ENCODE measurements around the gene U2SURP. TPM values are rescaled to one million over a fixed set of nuclear protein-coding genes. Genes with fewer than 3 reads are reported as not detected.

U2SURP gene
- total RNA-seq, 4 donors from 2014 or later, result 36.7 to 180 (median 79.3) TPM

GRCh38 chr3:143060906-143061305 is 59.5 kb downstream of the U2SURP start:
- Histone ChIP-seq H3K27me3 (no peaks in the 10 kb centered on the region), H3K4me1 (no peaks in the 10 kb centered on the region), H3K9me3 (no peaks in the 10 kb centered on the region), H3K4me3 (no peak overlapping the region), H3K36me3 (peaks cover 0 to 20% (median 2%) of the 10 kb centered on the region in 4 donors), H3K27ac (no peak overlapping the region)
- 49 to 55% methylated on average over 3 of the region's 3 CpGs for WGBS, 2 donors (ENCODE audit: low coverage in 1 of 2)
- in situ Hi-C loops (cut with MboI; ENCODE audit: low pct_ligation_motif_present in 1 of 4, low pct_unique_long_range_greater_than_20kb in 1 of 4, low sequenced_read_pairs in 3 of 4), result no loop called here
- TF ChIP-seq EP300 (IDR thresholded peaks at IDR 0.05; ENCODE audit: low read depth), result no peak
- no peak for TF ChIP-seq POLR2AphosphoS5 (IDR thresholded peaks at IDR 0.05)
- TF ChIP-seq, protein P1, sequence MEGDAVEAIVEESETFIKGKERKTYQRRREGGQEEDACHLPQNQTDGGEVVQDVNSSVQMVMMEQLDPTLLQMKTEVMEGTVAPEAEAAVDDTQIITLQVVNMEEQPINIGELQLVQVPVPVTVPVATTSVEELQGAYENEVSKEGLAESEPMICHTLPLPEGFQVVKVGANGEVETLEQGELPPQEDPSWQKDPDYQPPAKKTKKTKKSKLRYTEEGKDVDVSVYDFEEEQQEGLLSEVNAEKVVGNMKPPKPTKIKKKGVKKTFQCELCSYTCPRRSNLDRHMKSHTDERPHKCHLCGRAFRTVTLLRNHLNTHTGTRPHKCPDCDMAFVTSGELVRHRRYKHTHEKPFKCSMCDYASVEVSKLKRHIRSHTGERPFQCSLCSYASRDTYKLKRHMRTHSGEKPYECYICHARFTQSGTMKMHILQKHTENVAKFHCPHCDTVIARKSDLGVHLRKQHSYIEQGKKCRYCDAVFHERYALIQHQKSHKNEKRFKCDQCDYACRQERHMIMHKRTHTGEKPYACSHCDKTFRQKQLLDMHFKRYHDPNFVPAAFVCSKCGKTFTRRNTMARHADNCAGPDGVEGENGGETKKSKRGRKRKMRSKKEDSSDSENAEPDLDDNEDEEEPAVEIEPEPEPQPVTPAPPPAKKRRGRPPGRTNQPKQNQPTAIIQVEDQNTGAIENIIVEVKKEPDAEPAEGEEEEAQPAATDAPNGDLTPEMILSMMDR (IDR thresholded peaks at IDR 0.05), result no peak
- no peak for TF ChIP-seq POLR2A (IDR thresholded peaks at IDR 0.05)
- DNase-seq, result no peak
- intact Hi-C loops (cut with DNase I; ENCODE audit: low total_unique reads), result no loop called here

DNA sequence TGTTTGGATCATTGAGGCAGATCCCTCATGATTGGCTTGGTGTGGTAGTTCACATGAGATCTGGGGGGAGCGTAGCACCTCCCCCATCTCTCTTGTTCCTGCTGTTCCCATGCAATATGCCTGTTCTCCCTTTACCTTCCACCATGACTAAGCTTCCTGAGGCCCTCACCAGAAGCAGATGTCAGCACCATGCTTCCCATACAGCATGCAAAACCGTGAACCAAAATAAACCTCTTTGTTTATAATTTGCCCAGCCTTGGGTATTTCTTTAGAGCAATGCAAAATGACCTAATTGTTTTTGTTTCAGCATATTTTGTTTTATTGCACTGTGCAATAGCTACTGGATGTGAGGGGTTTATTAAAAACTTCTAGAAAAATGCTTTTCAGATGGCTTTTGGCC is 61.6 kb downstream of the U2SURP start:
- no peaks in the 10 kb centered on the region for H3K4me1 ChIP-seq
- H3K9me3 ChIP-seq, result no peaks in the 10 kb centered on the region
- TF ChIP-seq POLR2A (IDR thresholded peaks at IDR 0.05), result no peak
- TF ChIP-seq, protein P1 (IDR thresholded peaks at IDR 0.05), result no peak
- no peak for TF ChIP-seq POLR2AphosphoS5 (IDR thresholded peaks at IDR 0.05)
- in situ Hi-C loops (cut with MboI; ENCODE audit: low pct_ligation_motif_present in 1 of 4, low pct_unique_long_range_greater_than_20kb in 1 of 4, low sequenced_read_pairs in 3 of 4) (no loop called here), intact Hi-C loops (cut with DNase I; ENCODE audit: low total_unique reads) (no loop called here)
- 91 to 100% methylated on average over 1 to 2 of the region's 2 CpGs for WGBS, 2 donors (ENCODE audit: low coverage in 1 of 2)
- H3K27me3 ChIP-seq, result no peaks in the 10 kb centered on the region
- H3K36me3 ChIP-seq, result no peaks in the 10 kb centered on the region
- no peak overlapping the region for H3K4me3 ChIP-seq
- DNase-seq, result no peak
- H3K27ac ChIP-seq, result no peak overlapping the region

DNA sequence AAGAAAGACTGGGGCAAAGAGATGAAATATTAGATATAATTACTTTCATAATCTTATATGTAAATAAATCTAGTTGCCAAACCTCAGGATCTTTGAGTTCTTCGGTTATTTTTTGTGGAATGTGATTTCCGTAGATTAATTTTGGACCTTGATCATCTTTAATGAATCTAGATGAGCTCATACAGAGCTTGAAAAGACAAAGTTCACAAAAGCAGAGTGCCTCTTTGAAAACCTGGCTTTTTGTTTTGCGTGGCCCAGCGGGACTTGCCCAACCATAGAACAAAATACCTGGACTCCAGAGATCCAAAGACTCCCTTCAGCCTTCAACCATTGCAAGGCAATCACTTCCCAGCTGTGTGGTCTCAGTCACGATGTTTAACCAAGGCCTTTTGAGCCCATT is 63.4 kb downstream of the U2SURP start:
- no peaks in the 10 kb centered on the region for H3K27me3 ChIP-seq

GRCh38 chr3:143065364-143065763 is 64.0 kb downstream of the U2SURP start:
- no peak for DNase-seq
- Histone ChIP-seq H3K4me1 (no peaks in the 10 kb centered on the region), H3K4me3 (no peak overlapping the region), H3K36me3 (no peaks in the 10 kb centered on the region), H3K27ac (no peak overlapping the region), H3K9me3 (no peaks in the 10 kb centered on the region), H3K27me3 (no peaks in the 10 kb centered on the region)
- in situ Hi-C loops (cut with MboI; ENCODE audit: low pct_ligation_motif_present in 1 of 4, low pct_unique_long_range_greater_than_20kb in 1 of 4, low sequenced_read_pairs in 3 of 4) (no loop called here), intact Hi-C loops (cut with DNase I; ENCODE audit: low total_unique reads) (no loop called here)
- 82 to 97% methylated on average over 2 of the region's 2 CpGs for WGBS, 2 donors (ENCODE audit: low coverage in 1 of 2)
- no peak for TF ChIP-seq POLR2AphosphoS5 (IDR thresholded peaks at IDR 0.05)
- TF ChIP-seq, protein P1 (IDR thresholded peaks at IDR 0.05), result no peak
- no peak for TF ChIP-seq POLR2A (IDR thresholded peaks at IDR 0.05)
- TF ChIP-seq EP300 (IDR thresholded peaks at IDR 0.05; ENCODE audit: low read depth), result no peak

More for the DNA sequence above, 63.4 kb downstream of the U2SURP start:
- no peaks in the 10 kb centered on the region for H3K9me3 ChIP-seq
- DNase-seq, result no peak
- H3K4me3 ChIP-seq, result no peak overlapping the region
- in situ Hi-C loops (cut with MboI; ENCODE audit: low pct_ligation_motif_present in 1 of 4, low pct_unique_long_range_greater_than_20kb in 1 of 4, low sequenced_read_pairs in 3 of 4) (no loop called here), intact Hi-C loops (cut with DNase I; ENCODE audit: low total_unique reads) (no loop called here)
- H3K4me1 ChIP-seq, result no peaks in the 10 kb centered on the region
- 72 to 86% methylated on average over 2 to 5 of the region's 5 CpGs for WGBS, 2 donors (ENCODE audit: low coverage in 1 of 2)
- no peak for TF ChIP-seq POLR2AphosphoS5 (IDR thresholded peaks at IDR 0.05)
- no peak for TF ChIP-seq EP300 (IDR thresholded peaks at IDR 0.05; ENCODE audit: low read depth)
- TF ChIP-seq, protein P1 (IDR thresholded peaks at IDR 0.05), result no peak
- no peak for TF ChIP-seq POLR2A (IDR thresholded peaks at IDR 0.05)
- H3K27ac ChIP-seq, result no peak overlapping the region
- H3K36me3 ChIP-seq, result no peaks in the 10 kb centered on the region
